PC-9 (cell line): ENCODE measurements around the gene LAMB4. TPM values are rescaled to one million over a fixed set of nuclear protein-coding genes. Genes with fewer than 3 reads are reported as not detected.
A peak's percentile ranks its signal among the peaks of the same experiment; 100 is the strongest.

Source experiments
- BruUV-seq: library from RNA; stranded (reverse); fragments of 400-500 nt; replicated peaks from 2 replicates; lab custom pipeline; 2021; lab: Mats Ljungman, UMichigan
- CTCF ChIA-PET: fragments of 300-600 bp; sonication (Branson Sonifier 250); formaldehyde crosslinking; loops from one replicate; lab custom pipeline; 2022; ENCODE audit warnings: antibody characterized with exemption; lab: Charles Lee
- POLR2A ChIA-PET: fragments of 300-600 bp; sonication (Branson Sonifier 250); formaldehyde crosslinking; loops from one replicate; lab custom pipeline; 2022; ENCODE audit warnings: antibody characterized with exemption; ENCODE audit not compliant: unreplicated experiment; lab: Charles Lee
- DNase-seq, 2 experiments: peaks; one replicate each; pipeline versions ENCODE4 v3.0.0 to v3.0.0-alpha.2; 2015 to 2022; ENCODE audit warnings: mixed read lengths in 1 of 2
- H2AFZ ChIP-seq: fragments of 200-600 bp; sonication (generic); 2 replicates; pipeline ENCODE4 v1.8.1; 2017; ENCODE audit warnings: antibody characterized with exemption
- H3F3A ChIP-seq: fragments of 200-600 bp; sonication (generic); 2 replicates; pipeline ENCODE4 v1.8.1; 2017; ENCODE audit warnings: antibody characterized with exemption, mild to moderate bottlenecking, low read depth; ENCODE audit not compliant: insufficient read depth
- H3K27ac ChIP-seq: fragments of 200-600 bp; sonication (generic); 2 replicates; pipeline ENCODE4 v1.6.1; 2016; ENCODE audit warnings: mixed run types
- H3K27me3 ChIP-seq: fragments of 200-600 bp; sonication (generic); 2 replicates; pipeline ENCODE4 v1.6.1; 2016; ENCODE audit warnings: low read depth, mixed run types; ENCODE audit not compliant: insufficient read depth
- H3K36me3 ChIP-seq: fragments of 200-600 bp; sonication (generic); 2 replicates; pipeline ENCODE4 v1.6.1; 2016; ENCODE audit warnings: low read depth, mixed run types
- H3K4me1 ChIP-seq: fragments of 200-600 bp; sonication (generic); replicated peaks from 2 replicates; pipeline ENCODE4 v1.6.1; 2016; ENCODE audit warnings: mixed run types; ENCODE audit not compliant: insufficient read depth
- H3K4me2 ChIP-seq: fragments of 200-600 bp; sonication (generic); 2 replicates; pipeline ENCODE4 v1.6.1; 2017; ENCODE audit warnings: mixed run types
- H3K4me3 ChIP-seq: fragments of 200-600 bp; sonication (generic); 2 replicates; pipeline ENCODE4 v1.6.1; 2016; ENCODE audit warnings: mixed run types
- H3K79me2 ChIP-seq: fragments of 200-600 bp; sonication (generic); 2 replicates; pipeline ENCODE4 v1.6.1; 2017; ENCODE audit warnings: low read depth, mixed run types
- H3K9me2 ChIP-seq: fragments of 200-600 bp; sonication (generic); 2 replicates; pipeline ENCODE4 v1.8.1; 2017; ENCODE audit warnings: mild to moderate bottlenecking; ENCODE audit not compliant: insufficient read depth
- H3K9me3 ChIP-seq: fragments of 200-600 bp; sonication (generic); 2 replicates; pipeline ENCODE4 v1.8.1; 2016; ENCODE audit warnings: low read depth; ENCODE audit not compliant: insufficient read depth
- H4K20me1 ChIP-seq: fragments of 200-600 bp; sonication (generic); 2 replicates; pipeline ENCODE4 v1.8.1; 2017; ENCODE audit not compliant: insufficient read depth
- CTCF ChIP-seq: fragments of 200-600 bp; sonication (generic); conservative IDR thresholded peaks from 2 replicates; pipeline ENCODE4 v1.6.1; 2017; ENCODE audit warnings: mixed run types, antibody characterized with exemption, mild to moderate bottlenecking, moderate library complexity
- EZH2 ChIP-seq: fragments of 200-600 bp; sonication (generic); IDR thresholded peaks from 2 replicates; pipeline ENCODE4 v1.8.0; 2017; ENCODE audit warnings: antibody characterized with exemption, low read depth
- intact Hi-C: fragments of 100-400 bp; cut with micrococcal nuclease; formaldehyde crosslinking; loops from one replicate; pipeline ENCODE4 v1.10.0; 2022; ENCODE audit not compliant: unreplicated experiment
- total RNA-seq: library from RNA; stranded (reverse); gene quantifications from 2 replicates; pipeline ENCODE4 v1.2.3, GENCODE V29; 2021

The LAMB4 gene
- total RNA-seq, 1 experiment from 2014 or later, result 0.83 TPM

GRCh38 chr7:108014747-108015682, 115.1 kb downstream of the LAMB4 start:
- no peak overlapping the region for H3K4me3 ChIP-seq
- H3K4me1 ChIP-seq, result peaks cover 47% of the 10 kb centered on the region
- TF ChIP-seq CTCF (no peak), EZH2 (no peak)
- 0 out of 2 replicates have a peak, but pooled peaks cover 12% of the 10 kb centered on the region for H3F3A ChIP-seq
- H3K27me3 ChIP-seq, result no peaks in the 10 kb centered on the region
- H3K9me3 ChIP-seq, result no peaks in the 10 kb centered on the region
- H3K4me2 ChIP-seq, result no peak overlapping the region
- no peaks in the 10 kb centered on the region for H4K20me1 ChIP-seq
- no peaks in the 10 kb centered on the region for H3K36me3 ChIP-seq
- H3K27ac ChIP-seq, result no peak overlapping the region
- BruUV-seq, result no TSS peak
- POLR2A ChIA-PET, result interaction anchor here (0.6 to 0.7 kb wide), 4 partner anchors 10 to 123 kb away, joined by 5 to 22 read pairs (median 6); no protein-coding TSS in a partner anchor
- CTCF ChIA-PET, result no interaction called here
- no peaks in the 10 kb centered on the region for H3K9me2 ChIP-seq
- intact Hi-C loops, result no loop called here
- H2AFZ ChIP-seq, result no peak overlapping the region; the same call in 1 of the 2 replicates
- H3K79me2 ChIP-seq, result no peaks in the 10 kb centered on the region
- DNase-seq, result no peak

GRCh38 chr7:108014215-108014614, 115.9 kb downstream of the LAMB4 start:
- BruUV-seq, result no TSS peak
- intact Hi-C loops, result no loop called here
- H3K27me3 ChIP-seq, result no peaks in the 10 kb centered on the region
- no peak for TF ChIP-seq EZH2
- no peak for TF ChIP-seq CTCF
- H3K9me3 ChIP-seq, result no peaks in the 10 kb centered on the region
- no peak for DNase-seq
- H3K27ac ChIP-seq, result no peak overlapping the region
- ChIA-PET POLR2A (no interaction called here), CTCF (no interaction called here)
- H3K4me2 ChIP-seq, result no peak overlapping the region
- no peaks in the 10 kb centered on the region for H3K79me2 ChIP-seq
- no peaks in the 10 kb centered on the region for H3K9me2 ChIP-seq
- H2AFZ ChIP-seq, result no peak overlapping the region; the same call in 1 of the 2 replicates
- peaks cover 47% of the 10 kb centered on the region for H3K4me1 ChIP-seq
- H3K4me3 ChIP-seq, result no peak overlapping the region
- no peaks in the 10 kb centered on the region for H4K20me1 ChIP-seq
- H3K36me3 ChIP-seq, result no peaks in the 10 kb centered on the region
- 0 out of 2 replicates have a peak, but pooled peaks cover 12% of the 10 kb centered on the region for H3F3A ChIP-seq

- H2AFZ ChIP-seq, result no peak overlapping the region
- H3K4me3 ChIP-seq, result no peak overlapping the region
- peaks cover 44% of the 10 kb centered on the region for H3K4me1 ChIP-seq
- H3K27me3 ChIP-seq, result no peaks in the 10 kb centered on the region
- H3K4me2 ChIP-seq, result 0 out of 2 replicates have a peak overlapping the region, but pooled peaks have one; percentile 2
- intact Hi-C loops, result no loop called here
- CTCF ChIA-PET, result no interaction called here
- H3K36me3 ChIP-seq, result no peaks in the 10 kb centered on the region
- 0 out of 2 replicates have a peak, but pooled peaks cover 12% of the 10 kb centered on the region for H3F3A ChIP-seq
- H3K27ac ChIP-seq, result no peak overlapping the region
- H3K9me3 ChIP-seq, result no peaks in the 10 kb centered on the region
- POLR2A ChIA-PET, result interaction anchor here (0.5 to 0.6 kb wide), 2 partner anchors 14 to 84 kb away, joined by 4 to 17 read pairs; no protein-coding TSS in a partner anchor
- no TSS peak for BruUV-seq
- H3K79me2 ChIP-seq, result no peaks in the 10 kb centered on the region
- peak in 1 of 2 experiments; percentile 72 for DNase-seq
- TF ChIP-seq CTCF (no peak), EZH2 (no peak)
- H3K9me2 ChIP-seq, result no peaks in the 10 kb centered on the region
- no peaks in the 10 kb centered on the region for H4K20me1 ChIP-seq
Measured at GRCh38 chr7:108012499-108013430, 117.4 kb downstream of the LAMB4 start.
